T-helper 17 cell (primary cell): ENCODE data around the gene IL22RA1. TPM values are rescaled to one million over a fixed set of nuclear protein-coding genes. Genes with fewer than 3 reads are reported as not detected.

Experiments
- ATAC-seq: fragments of 150-1000 bp; cut with Tn5 transposase; 2 replicates; pipeline ENCODE4 v1.10.0; 2021; ENCODE audit warnings: mild to moderate bottlenecking, moderate library complexity
- DNase-seq, 3 donors: peaks; one replicate each; pipeline versions ENCODE4 v3.0.0 to v3.0.0-alpha.2; 2020 to 2021
- H3K9me3 ChIP-seq: one replicate; pipeline ENCODE4 v1.7.0; 2013; ENCODE audit warnings: low read length, mild to moderate bottlenecking; ENCODE audit not compliant: control insufficient read depth, poor library complexity, severe bottlenecking
- H3K27ac Mint-ChIP-seq: one replicate; pipeline ENCODE4 v1.8.0; 2022; ENCODE audit warnings: mild to moderate bottlenecking, moderate library complexity, mixed read lengths
- H3K27me3 Mint-ChIP-seq: one replicate; pipeline ENCODE4 v1.8.0; 2022; ENCODE audit warnings: mixed read lengths
- H3K36me3 Mint-ChIP-seq: one replicate; pipeline ENCODE4 v1.8.0; 2022; ENCODE audit warnings: low read depth, mixed read lengths
- H3K4me1 Mint-ChIP-seq: one replicate; pipeline ENCODE4 v1.8.0; 2022; ENCODE audit warnings: mild to moderate bottlenecking, mixed read lengths
- H3K4me3 Mint-ChIP-seq: one replicate; pipeline ENCODE4 v1.8.0; 2022; ENCODE audit warnings: mild to moderate bottlenecking, moderate library complexity, mixed read lengths
- total RNA-seq, 4 donors: library from RNA in 2 of 4; stranded (reverse) in 2 of 4; gene quantifications; one replicate each; pipeline ENCODE4 v1.2.3 and lab custom pipeline; 2022 to 2026

The IL22RA1 gene
- total RNA-seq, 2 donors from 2014 or later = not detected

DNA sequence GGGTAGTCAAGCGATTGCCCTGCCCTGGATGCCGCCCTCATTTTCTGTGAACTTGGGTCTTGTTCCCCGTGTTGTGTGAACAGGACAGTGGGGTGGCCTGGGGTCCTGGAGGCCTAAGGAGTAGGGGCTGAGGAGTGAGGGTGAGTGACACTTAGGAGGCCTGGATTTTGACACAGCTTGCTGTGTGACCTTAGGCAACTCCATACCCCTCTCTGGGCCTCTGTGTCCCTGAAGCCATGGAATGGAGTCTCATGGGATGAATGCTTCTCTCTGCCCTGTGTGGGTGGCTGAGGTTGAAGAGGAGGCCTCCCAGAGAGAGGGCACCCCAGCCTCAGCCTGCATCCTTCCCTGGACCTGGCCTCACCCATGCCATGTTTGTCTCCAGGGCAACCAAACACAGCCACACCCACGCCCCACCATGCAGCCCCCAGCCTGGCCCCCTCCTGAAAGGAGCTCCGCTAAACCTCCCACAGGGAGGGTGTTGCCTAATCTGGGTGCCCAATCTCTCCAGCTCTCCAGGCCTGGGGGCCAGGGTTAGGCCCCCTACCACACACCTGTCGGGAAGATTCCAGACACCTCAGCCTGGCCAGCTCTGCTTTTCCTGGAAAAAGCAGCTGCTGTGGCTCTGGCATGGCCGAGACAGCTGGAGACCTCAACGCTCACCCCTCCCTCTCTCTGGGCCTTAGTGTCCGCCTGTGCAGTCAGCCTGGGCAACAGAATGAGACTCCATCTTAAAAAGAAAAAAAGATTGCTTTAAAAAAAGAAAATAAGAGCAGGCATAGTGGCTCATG lies 40.9 kb downstream of the IL22RA1 start:
- H3K36me3 Mint-ChIP-seq = no peaks in the 10 kb centered on the region
- no peaks in the 10 kb centered on the region for H3K27me3 Mint-ChIP-seq
- no peak overlapping the region for H3K4me3 Mint-ChIP-seq
- H3K4me1 Mint-ChIP-seq = no peaks in the 10 kb centered on the region
- no peaks in the 10 kb centered on the region for H3K9me3 ChIP-seq
- ATAC-seq (no peak), DNase-seq (no peak)
- no peak overlapping the region for H3K27ac Mint-ChIP-seq

DNA sequence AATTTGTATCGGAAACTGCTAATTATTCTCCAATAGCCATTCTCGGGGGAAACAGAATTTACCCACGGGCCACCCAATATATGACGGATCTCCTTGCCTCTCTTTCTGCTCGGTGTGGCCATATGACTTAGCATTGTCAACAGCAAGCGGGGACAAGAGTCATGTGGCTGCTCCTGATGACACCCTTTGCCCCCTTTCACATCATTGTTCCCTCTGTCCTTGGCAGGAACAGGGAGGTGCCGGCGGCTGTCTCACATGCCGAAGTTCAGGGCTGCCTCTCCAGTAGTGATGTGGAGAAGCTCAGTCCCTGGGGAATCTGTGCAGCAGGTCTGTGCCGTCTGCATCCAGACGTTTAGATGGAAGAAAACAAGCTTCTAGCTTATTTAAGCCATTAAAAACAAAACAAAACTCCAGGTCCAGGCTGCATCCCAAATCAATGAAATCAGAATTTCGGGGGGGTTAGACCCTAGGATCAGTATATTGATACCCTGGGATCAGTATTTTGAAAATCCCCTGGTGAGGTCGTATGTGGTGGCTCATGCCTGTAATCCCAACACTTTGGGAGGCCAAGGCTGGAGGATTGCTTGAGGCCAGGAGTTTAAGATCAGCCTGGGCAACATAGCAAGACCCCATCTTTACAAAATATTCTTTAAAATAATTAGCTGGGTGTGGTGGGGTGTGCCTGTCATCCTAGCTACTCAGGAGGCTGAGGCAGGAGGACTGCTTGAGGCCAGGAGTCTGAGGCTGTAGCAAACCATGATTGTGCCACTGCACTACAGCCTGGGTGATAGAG lies 41.8 kb downstream of the IL22RA1 start:
- H3K9me3 ChIP-seq = no peaks in the 10 kb centered on the region
- no peak for ATAC-seq
- Mint-ChIP-seq H3K4me3 (no peak overlapping the region), H3K27ac (no peak overlapping the region), H3K4me1 (no peaks in the 10 kb centered on the region), H3K27me3 (peaks cover 3% of the 10 kb centered on the region), H3K36me3 (no peaks in the 10 kb centered on the region)
- no peak for DNase-seq

GRCh38 chr1:24098943-24099638 lies 43.8 kb downstream of the IL22RA1 start:
- DNase-seq (no peak), ATAC-seq (no peak)
- no peaks in the 10 kb centered on the region for H3K36me3 Mint-ChIP-seq
- no peak overlapping the region for H3K27ac Mint-ChIP-seq
- no peaks in the 10 kb centered on the region for H3K9me3 ChIP-seq
- H3K4me3 Mint-ChIP-seq = no peak overlapping the region
- no peaks in the 10 kb centered on the region for H3K4me1 Mint-ChIP-seq
- peaks cover 18% of the 10 kb centered on the region for H3K27me3 Mint-ChIP-seq

DNA sequence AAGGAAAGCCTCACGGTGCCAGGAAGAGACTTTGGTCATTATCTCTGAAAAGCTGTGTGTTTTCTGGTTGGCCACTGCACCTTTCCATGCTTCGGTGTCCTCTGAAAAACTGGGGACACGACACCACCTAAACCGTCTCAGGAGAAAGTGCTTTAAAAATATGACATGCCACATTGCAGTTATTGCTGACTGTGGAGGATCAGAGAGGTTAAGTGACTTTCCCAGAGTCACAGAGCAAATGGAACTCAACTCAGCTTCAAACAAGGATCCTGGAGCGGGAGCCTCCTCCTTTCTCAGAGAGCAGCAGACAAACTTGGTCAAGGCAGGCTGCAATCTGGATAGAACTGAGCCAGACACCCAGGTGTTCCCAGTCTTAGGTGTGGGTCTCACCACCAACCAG lies 44.8 kb downstream of the IL22RA1 start:
- no peak overlapping the region for H3K27ac Mint-ChIP-seq
- H3K27me3 Mint-ChIP-seq = peaks cover 21% of the 10 kb centered on the region
- no peak for ATAC-seq

GRCh38 chr1:24097663-24098062 lies 45.3 kb downstream of the IL22RA1 start:
- ATAC-seq = no peak

More for the DNA sequence above, 44.8 kb downstream of the IL22RA1 start:
- DNase-seq = no peak
- no peaks in the 10 kb centered on the region for H3K4me1 Mint-ChIP-seq
- H3K36me3 Mint-ChIP-seq = no peaks in the 10 kb centered on the region
- H3K9me3 ChIP-seq = no peaks in the 10 kb centered on the region
- H3K4me3 Mint-ChIP-seq = no peak overlapping the region

GRCh38 chr1:24096739-24097103 lies 46.2 kb downstream of the IL22RA1 start:
- H3K4me1 Mint-ChIP-seq = no peaks in the 10 kb centered on the region
- no peak for DNase-seq
- H3K4me3 Mint-ChIP-seq = no peak overlapping the region
- no peak overlapping the region for H3K27ac Mint-ChIP-seq
- no peaks in the 10 kb centered on the region for H3K9me3 ChIP-seq
- H3K36me3 Mint-ChIP-seq = no peaks in the 10 kb centered on the region
- ATAC-seq = no peak
- peaks cover 24% of the 10 kb centered on the region for H3K27me3 Mint-ChIP-seq

More at GRCh38 chr1:24097663-24098062, 45.3 kb downstream of the IL22RA1 start:
- no peaks in the 10 kb centered on the region for H3K9me3 ChIP-seq
- Mint-ChIP-seq H3K36me3 (no peaks in the 10 kb centered on the region), H3K27me3 (peaks cover 24% of the 10 kb centered on the region), H3K4me1 (no peaks in the 10 kb centered on the region), H3K27ac (no peak overlapping the region), H3K4me3 (no peak overlapping the region)
- no peak for DNase-seq

GRCh38 chr1:24096009-24096738 lies 46.8 kb downstream of the IL22RA1 start:
- Mint-ChIP-seq H3K27ac (no peak overlapping the region), H3K4me1 (no peaks in the 10 kb centered on the region), H3K27me3 (peaks cover 27% of the 10 kb centered on the region), H3K36me3 (no peaks in the 10 kb centered on the region), H3K4me3 (no peak overlapping the region)
- ATAC-seq = no peak
- H3K9me3 ChIP-seq = no peaks in the 10 kb centered on the region
- DNase-seq = no peak

GRCh38 chr1:24095140-24095859 lies 47.6 kb downstream of the IL22RA1 start:
- DNase-seq (no peak), ATAC-seq (no peak)
- no peaks in the 10 kb centered on the region for H3K4me1 Mint-ChIP-seq
- H3K4me3 Mint-ChIP-seq = no peak overlapping the region
- no peak overlapping the region for H3K27ac Mint-ChIP-seq
- peaks cover 30% of the 10 kb centered on the region for H3K27me3 Mint-ChIP-seq
- no peaks in the 10 kb centered on the region for H3K9me3 ChIP-seq
- H3K36me3 Mint-ChIP-seq = no peaks in the 10 kb centered on the region

DNA sequence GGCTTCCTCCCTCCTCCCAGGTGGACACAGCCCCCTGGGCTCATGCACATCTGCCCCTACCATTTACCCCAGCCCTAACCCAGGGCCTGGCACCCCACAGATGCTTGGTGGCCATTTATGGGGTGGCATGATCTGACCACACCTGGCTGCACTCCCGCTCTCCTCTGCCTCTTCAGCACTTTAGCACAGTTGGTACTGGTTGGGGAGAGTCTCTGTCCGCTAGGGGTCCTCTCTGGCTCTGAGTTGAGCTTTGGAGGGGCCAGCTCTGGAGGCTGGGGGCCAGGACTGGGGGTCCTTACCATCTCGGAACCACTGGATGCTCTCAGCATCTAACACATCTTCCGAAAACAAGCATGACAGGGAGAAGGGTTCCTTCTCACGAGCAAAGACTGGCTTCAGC lies 48.4 kb downstream of the IL22RA1 start:
- Mint-ChIP-seq H3K4me3 (no peak overlapping the region), H3K27me3 (peaks cover 33% of the 10 kb centered on the region), H3K36me3 (no peaks in the 10 kb centered on the region), H3K27ac (peak overlapping the region; percentile 29), H3K4me1 (no peaks in the 10 kb centered on the region)
- no peak for DNase-seq
- no peak for ATAC-seq
- no peaks in the 10 kb centered on the region for H3K9me3 ChIP-seq

DNA sequence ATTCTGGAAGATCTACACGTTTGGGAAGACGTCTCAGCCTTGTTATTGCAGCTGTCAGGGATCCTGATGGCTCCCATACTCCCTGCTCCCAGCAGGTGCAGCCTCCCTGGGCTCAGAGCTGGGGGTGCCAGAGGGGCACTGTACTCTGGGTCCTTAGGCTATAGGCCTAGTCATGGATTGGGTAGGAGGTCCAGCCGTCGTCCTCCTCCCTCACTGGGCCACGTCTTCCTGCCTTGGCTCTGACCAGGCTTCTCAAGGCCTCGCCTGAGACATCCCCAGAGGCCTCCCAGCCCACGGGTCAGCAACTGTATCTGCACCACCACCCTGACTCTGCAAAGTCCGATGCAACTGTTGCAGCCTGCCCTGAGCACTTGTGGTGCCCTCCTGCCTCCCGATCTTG lies 49.2 kb downstream of the IL22RA1 start:
- DNase-seq (no peak), ATAC-seq (no peak)
- H3K4me1 Mint-ChIP-seq = no peaks in the 10 kb centered on the region
- H3K36me3 Mint-ChIP-seq = no peaks in the 10 kb centered on the region
- no peak overlapping the region for H3K4me3 Mint-ChIP-seq
- peak overlapping the region; percentile 29 for H3K27ac Mint-ChIP-seq
- no peaks in the 10 kb centered on the region for H3K9me3 ChIP-seq
- H3K27me3 Mint-ChIP-seq = peaks cover 33% of the 10 kb centered on the region

- ATAC-seq (no peak), DNase-seq (no peak)
- H3K9me3 ChIP-seq = no peaks in the 10 kb centered on the region
- Mint-ChIP-seq H3K27ac (no peak overlapping the region), H3K27me3 (peaks cover 33% of the 10 kb centered on the region), H3K4me1 (no peaks in the 10 kb centered on the region), H3K4me3 (no peak overlapping the region), H3K36me3 (no peaks in the 10 kb centered on the region)
Observed at GRCh38 chr1:24092979-24093378, 50.0 kb downstream of the IL22RA1 start.

GRCh38 chr1:24091971-24092482 lies 50.9 kb downstream of the IL22RA1 start:
- Mint-ChIP-seq H3K27me3 (peaks cover 42% of the 10 kb centered on the region), H3K4me3 (no peak overlapping the region), H3K27ac (no peak overlapping the region), H3K4me1 (peaks cover 2% of the 10 kb centered on the region), H3K36me3 (no peaks in the 10 kb centered on the region)
- no peaks in the 10 kb centered on the region for H3K9me3 ChIP-seq
- no peak for DNase-seq
- no peak for ATAC-seq
